OCI-LY1 (cell line): Measurements from ENCODE around the gene ZNF747.

Experiments
- EZH2 ChIP-seq: fragments of 200-600 bp; sonication (generic), shearing (Covaris generic); IDR thresholded peaks from 2 replicates; pipeline ENCODE4 v1.8.0; 2017; ENCODE audit warnings: borderline replicate concordance, mixed run types, mild to moderate bottlenecking, antibody characterized with exemption, low read length, moderate library complexity, mixed read lengths
- TF ChIP-seq, protein P1 (sequence below): fragments of 200-600 bp; sonication (generic), shearing (Covaris generic); IDR thresholded peaks from 2 replicates; pipeline ENCODE4 v1.5.1; 2017; ENCODE audit warnings: mild to moderate bottlenecking, antibody characterized with exemption, low read length, moderate library complexity, mixed read lengths

DNA sequence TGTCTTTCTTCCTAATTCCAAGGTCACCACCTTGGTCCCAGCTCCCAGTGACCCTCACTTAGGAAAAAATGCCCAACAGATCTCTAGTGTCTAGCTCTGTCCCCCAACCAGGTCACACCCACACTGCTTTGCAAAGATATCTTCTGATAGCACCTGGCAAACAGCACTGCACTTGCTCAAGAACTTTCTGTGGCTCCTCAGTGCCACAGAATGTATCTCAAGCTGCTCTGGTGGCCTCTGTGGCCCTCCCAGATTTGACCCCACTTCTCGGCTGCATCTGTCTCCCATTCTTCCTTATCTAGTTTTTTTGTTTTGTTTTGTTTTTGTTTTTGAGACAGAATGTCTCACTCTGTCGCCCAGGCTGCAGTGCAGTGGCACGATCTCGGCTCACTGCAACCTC lies 31.9 kb upstream of the ZNF747 start:
- TF ChIP-seq, protein P1, sequence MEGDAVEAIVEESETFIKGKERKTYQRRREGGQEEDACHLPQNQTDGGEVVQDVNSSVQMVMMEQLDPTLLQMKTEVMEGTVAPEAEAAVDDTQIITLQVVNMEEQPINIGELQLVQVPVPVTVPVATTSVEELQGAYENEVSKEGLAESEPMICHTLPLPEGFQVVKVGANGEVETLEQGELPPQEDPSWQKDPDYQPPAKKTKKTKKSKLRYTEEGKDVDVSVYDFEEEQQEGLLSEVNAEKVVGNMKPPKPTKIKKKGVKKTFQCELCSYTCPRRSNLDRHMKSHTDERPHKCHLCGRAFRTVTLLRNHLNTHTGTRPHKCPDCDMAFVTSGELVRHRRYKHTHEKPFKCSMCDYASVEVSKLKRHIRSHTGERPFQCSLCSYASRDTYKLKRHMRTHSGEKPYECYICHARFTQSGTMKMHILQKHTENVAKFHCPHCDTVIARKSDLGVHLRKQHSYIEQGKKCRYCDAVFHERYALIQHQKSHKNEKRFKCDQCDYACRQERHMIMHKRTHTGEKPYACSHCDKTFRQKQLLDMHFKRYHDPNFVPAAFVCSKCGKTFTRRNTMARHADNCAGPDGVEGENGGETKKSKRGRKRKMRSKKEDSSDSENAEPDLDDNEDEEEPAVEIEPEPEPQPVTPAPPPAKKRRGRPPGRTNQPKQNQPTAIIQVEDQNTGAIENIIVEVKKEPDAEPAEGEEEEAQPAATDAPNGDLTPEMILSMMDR = no peak
- TF ChIP-seq EZH2 = no peak
